Loucy (cell line): ENCODE data around the gene SRGAP2.
"Not testable (repeated sequence)": the region's sequence is repeated elsewhere in the genome, so short reads cannot be mapped to it uniquely, and the experiment has no call there.

Source experiments
- EZH2phosphoT487 ChIP-seq: fragments of 200-600 bp; IDR thresholded peaks from 2 replicates; pipeline ENCODE4 v1.6.1; 2018; ENCODE audit warnings: antibody characterized with exemption, mild to moderate bottlenecking, moderate library complexity, borderline replicate concordance
- TF ChIP-seq, protein P1 (sequence below): fragments of 200-600 bp; sonication (generic); conservative IDR thresholded peaks from 2 replicates; pipeline ENCODE4 v1.5.1; 2014; ENCODE audit warnings: mild to moderate bottlenecking, antibody characterized with exemption, low read length

DNA sequence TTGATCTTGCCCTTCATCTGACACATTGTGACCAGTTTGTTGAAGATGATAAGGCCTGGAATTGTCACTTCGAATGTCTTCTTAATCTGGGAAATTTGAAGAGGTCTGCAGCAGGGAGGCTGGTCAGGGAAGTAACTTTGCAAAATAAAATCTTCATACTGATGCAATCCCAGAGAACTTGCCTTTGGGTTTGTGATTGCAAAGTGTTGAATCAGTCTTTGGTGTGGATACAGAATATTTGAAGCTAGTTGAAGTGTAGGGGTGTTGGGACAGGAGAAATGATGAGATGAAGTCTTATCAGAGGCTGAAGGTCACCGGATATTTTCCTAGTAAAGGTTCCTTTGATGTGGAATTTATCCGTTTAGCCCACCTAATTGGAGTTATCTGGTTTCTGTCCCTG is 42.1 kb downstream of the SRGAP2 start:
- TF ChIP-seq, protein P1, sequence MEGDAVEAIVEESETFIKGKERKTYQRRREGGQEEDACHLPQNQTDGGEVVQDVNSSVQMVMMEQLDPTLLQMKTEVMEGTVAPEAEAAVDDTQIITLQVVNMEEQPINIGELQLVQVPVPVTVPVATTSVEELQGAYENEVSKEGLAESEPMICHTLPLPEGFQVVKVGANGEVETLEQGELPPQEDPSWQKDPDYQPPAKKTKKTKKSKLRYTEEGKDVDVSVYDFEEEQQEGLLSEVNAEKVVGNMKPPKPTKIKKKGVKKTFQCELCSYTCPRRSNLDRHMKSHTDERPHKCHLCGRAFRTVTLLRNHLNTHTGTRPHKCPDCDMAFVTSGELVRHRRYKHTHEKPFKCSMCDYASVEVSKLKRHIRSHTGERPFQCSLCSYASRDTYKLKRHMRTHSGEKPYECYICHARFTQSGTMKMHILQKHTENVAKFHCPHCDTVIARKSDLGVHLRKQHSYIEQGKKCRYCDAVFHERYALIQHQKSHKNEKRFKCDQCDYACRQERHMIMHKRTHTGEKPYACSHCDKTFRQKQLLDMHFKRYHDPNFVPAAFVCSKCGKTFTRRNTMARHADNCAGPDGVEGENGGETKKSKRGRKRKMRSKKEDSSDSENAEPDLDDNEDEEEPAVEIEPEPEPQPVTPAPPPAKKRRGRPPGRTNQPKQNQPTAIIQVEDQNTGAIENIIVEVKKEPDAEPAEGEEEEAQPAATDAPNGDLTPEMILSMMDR, result not testable (repeated sequence)
- not testable (repeated sequence) for TF ChIP-seq EZH2phosphoT487
